Hepatocyte (in vitro differentiated cells): ENCODE results near the gene PPCDC. TPM values are rescaled to one million over a fixed set of nuclear protein-coding genes. Genes with fewer than 3 reads are reported as not detected.

Source experiments
- DNase-seq: peaks from one replicate; pipeline ENCODE4 v3.0.0-alpha.2; 2016; ENCODE audit warnings: low spot score
- H2AFZ ChIP-seq: fragments of 200-600 bp; sonication (generic); 2 replicates; pipeline ENCODE4 v1.6.0; 2016; ENCODE audit warnings: antibody characterized with exemption, mild to moderate bottlenecking
- H3K27ac ChIP-seq: fragments of 200-600 bp; sonication (generic); 2 replicates; pipeline ENCODE4 v1.5.1; 2016; ENCODE audit warnings: mild to moderate bottlenecking
- H3K27me3 ChIP-seq: fragments of 200-600 bp; sonication (generic); 2 replicates; pipeline ENCODE4 v1.6.1; 2016
- H3K36me3 ChIP-seq: fragments of 200-600 bp; sonication (generic); replicated peaks from 2 replicates; pipeline ENCODE4 v1.5.1; 2016; ENCODE audit warnings: low read depth; ENCODE audit not compliant: insufficient read depth
- H3K4me1 ChIP-seq: fragments of 200-600 bp; sonication (generic); 2 replicates; pipeline ENCODE4 v1.5.1; 2016; ENCODE audit warnings: mild to moderate bottlenecking, moderate library complexity; ENCODE audit not compliant: insufficient read depth
- H3K4me2 ChIP-seq: fragments of 200-600 bp; sonication (generic); 2 replicates; pipeline ENCODE4 v1.6.0; 2016
- H3K4me3 ChIP-seq: fragments of 200-600 bp; sonication (generic); 2 replicates; pipeline ENCODE4 v1.5.1; 2016; ENCODE audit warnings: mild to moderate bottlenecking
- H3K79me2 ChIP-seq: fragments of 200-600 bp; sonication (generic); 2 replicates; pipeline ENCODE4 v1.6.0; 2017; ENCODE audit warnings: mild to moderate bottlenecking
- H3K9me2 ChIP-seq: fragments of 200-600 bp; sonication (generic); replicated peaks from 2 replicates; pipeline ENCODE4 v1.6.0; 2017; ENCODE audit warnings: mild to moderate bottlenecking; ENCODE audit not compliant: insufficient read depth
- H3K9me3 ChIP-seq: fragments of 200-600 bp; sonication (generic); 2 replicates; pipeline ENCODE4 v1.5.1; 2016; ENCODE audit warnings: low read depth, mild to moderate bottlenecking
- H4K20me1 ChIP-seq: fragments of 200-600 bp; sonication (generic); 2 replicates; pipeline ENCODE4 v1.6.0; 2016; ENCODE audit warnings: mild to moderate bottlenecking; ENCODE audit not compliant: insufficient read depth, poor library complexity, severe bottlenecking
- EZH2 ChIP-seq: fragments of 200-600 bp; sonication (generic); IDR thresholded peaks from 2 replicates; pipeline ENCODE4 v1.6.1; 2016; ENCODE audit warnings: antibody characterized with exemption, mild to moderate bottlenecking, borderline replicate concordance
- EZH2phosphoT487 ChIP-seq: fragments of 200-600 bp; sonication (generic); IDR thresholded peaks from one replicate; pipeline ENCODE4 v1.6.1; 2018; ENCODE audit warnings: antibody characterized with exemption, mild to moderate bottlenecking, low read depth, moderate library complexity; ENCODE audit not compliant: unreplicated experiment, severe bottlenecking
- WGBS: methylation state at CpG from one replicate; pipeline ENCODE4 v1.1.6; 2016; ENCODE audit warnings: low lambda C conversion rate; ENCODE audit errors: missing lambda C conversion rate; 5-methylcytosine and 5-hydroxymethylcytosine counted together
- polyA plus RNA-seq: library from polyadenylated mRNA; unstranded; fragments of >200 nt; fragmentation: Nextera tagmentation; extraction: Ambion mirVana; gene quantifications from 2 replicates; pipeline ENCODE4 v1.2.1, GENCODE V29; 2016
- total RNA-seq: library from RNA; depleted of rRNA; stranded (reverse); fragments of >200 nt; gene quantifications from 2 replicates; pipeline ENCODE4 v1.2.3, GENCODE V29; 2014
- TF ChIP-seq, protein P1 (sequence below): fragments of 200-600 bp; sonication (generic); IDR thresholded peaks from 2 replicates; pipeline ENCODE4 v1.5.1; 2016; ENCODE audit warnings: antibody characterized with exemption, mild to moderate bottlenecking; ENCODE audit not compliant: poor library complexity

The PPCDC gene
- total and polyA plus RNA-seq, 2 experiments from 2014 or later: 16.4 to 21.1 TPM

DNA sequence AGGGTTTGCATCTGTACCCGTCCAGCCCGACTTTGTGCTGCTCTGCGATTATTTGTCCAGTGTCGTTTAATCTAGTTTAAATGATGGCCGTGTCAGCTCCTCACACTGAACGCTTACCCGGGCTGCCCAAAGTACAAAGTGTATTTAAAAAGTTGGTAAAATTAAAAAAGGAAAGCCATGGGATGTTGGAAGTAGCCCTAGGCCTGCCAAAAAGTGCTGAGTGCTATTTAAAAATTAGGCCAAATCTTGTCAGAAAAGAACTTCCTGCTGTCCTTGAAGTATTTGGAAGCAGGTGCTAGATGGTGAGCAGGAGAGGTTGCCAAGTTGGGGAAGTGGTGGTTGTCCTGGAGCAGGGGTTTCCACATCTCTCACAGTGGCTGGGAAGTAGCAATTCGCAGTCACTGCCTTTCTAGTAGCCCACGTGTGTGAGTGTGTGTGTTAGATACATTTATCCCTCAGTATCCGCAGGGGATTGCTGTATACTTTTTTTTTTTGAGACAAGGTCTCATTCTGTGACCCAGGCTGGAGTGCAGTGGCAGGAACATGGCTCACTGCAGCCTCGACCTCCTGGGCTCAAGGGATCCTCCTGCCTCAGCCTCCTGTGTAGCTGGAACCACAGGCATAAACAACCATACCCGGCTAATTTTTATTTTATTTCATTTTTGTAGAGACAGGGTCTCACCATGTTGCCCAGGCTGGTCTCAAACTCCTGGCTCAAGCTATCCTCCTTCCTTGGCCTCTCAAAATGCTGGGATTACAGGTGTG lies 664 bp downstream of the PPCDC start:
- H3K9me2 ChIP-seq: no peaks in the 10 kb centered on the region
- DNase-seq: peak; percentile 32
- H3K4me2 ChIP-seq: peak overlapping the region; percentile 88

GRCh38 chr15:75025107-75025506 lies 1.7 kb downstream of the PPCDC start:
- Histone ChIP-seq H3K79me2 (peaks cover 28% of the 10 kb centered on the region), H3K4me3 (no peak overlapping the region), H3K9me2 (no peaks in the 10 kb centered on the region), H2AFZ (no peak overlapping the region), H3K9me3 (no peaks in the 10 kb centered on the region), H4K20me1 (no peaks in the 10 kb centered on the region), H3K4me1 (peaks cover 14% of the 10 kb centered on the region), H3K36me3 (no peaks in the 10 kb centered on the region), H3K27me3 (no peaks in the 10 kb centered on the region), H3K27ac (no peak overlapping the region), H3K4me2 (no peak overlapping the region)
- no peak for TF ChIP-seq EZH2
- TF ChIP-seq, protein P1, sequence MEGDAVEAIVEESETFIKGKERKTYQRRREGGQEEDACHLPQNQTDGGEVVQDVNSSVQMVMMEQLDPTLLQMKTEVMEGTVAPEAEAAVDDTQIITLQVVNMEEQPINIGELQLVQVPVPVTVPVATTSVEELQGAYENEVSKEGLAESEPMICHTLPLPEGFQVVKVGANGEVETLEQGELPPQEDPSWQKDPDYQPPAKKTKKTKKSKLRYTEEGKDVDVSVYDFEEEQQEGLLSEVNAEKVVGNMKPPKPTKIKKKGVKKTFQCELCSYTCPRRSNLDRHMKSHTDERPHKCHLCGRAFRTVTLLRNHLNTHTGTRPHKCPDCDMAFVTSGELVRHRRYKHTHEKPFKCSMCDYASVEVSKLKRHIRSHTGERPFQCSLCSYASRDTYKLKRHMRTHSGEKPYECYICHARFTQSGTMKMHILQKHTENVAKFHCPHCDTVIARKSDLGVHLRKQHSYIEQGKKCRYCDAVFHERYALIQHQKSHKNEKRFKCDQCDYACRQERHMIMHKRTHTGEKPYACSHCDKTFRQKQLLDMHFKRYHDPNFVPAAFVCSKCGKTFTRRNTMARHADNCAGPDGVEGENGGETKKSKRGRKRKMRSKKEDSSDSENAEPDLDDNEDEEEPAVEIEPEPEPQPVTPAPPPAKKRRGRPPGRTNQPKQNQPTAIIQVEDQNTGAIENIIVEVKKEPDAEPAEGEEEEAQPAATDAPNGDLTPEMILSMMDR: no peak
- no peak for DNase-seq
- 92% methylated on average over 3 of the region's 3 CpGs for WGBS

More for the DNA sequence above, 664 bp downstream of the PPCDC start:
- no peaks in the 10 kb centered on the region for H4K20me1 ChIP-seq
- peak overlapping the region; percentile 71 for H3K27ac ChIP-seq
- H3K4me3 ChIP-seq: peak overlapping the region; percentile 72
- peaks cover 21% of the 10 kb centered on the region for H3K79me2 ChIP-seq
- H3K27me3 ChIP-seq: no peaks in the 10 kb centered on the region
- peak overlapping the region; percentile 87 for H2AFZ ChIP-seq
- WGBS: 25% methylated on average over 12 of the region's 12 CpGs
- TF ChIP-seq, protein P1: no peak
- TF ChIP-seq EZH2phosphoT487 (no peak), EZH2 (no peak)
- H3K36me3 ChIP-seq: no peaks in the 10 kb centered on the region
- peaks cover 7% of the 10 kb centered on the region for H3K4me1 ChIP-seq
- no peaks in the 10 kb centered on the region for H3K9me3 ChIP-seq

GRCh38 chr15:75025548-75026260 lies 2.3 kb downstream of the PPCDC start:
- Histone ChIP-seq H3K79me2 (peaks cover 30% of the 10 kb centered on the region), H3K36me3 (no peaks in the 10 kb centered on the region), H3K4me3 (no peak overlapping the region), H3K27ac (no peak overlapping the region), H3K9me2 (no peaks in the 10 kb centered on the region), H3K4me2 (no peak overlapping the region), H4K20me1 (no peaks in the 10 kb centered on the region), H3K9me3 (no peaks in the 10 kb centered on the region), H3K27me3 (no peaks in the 10 kb centered on the region), H3K4me1 (peaks cover 17% of the 10 kb centered on the region), H2AFZ (no peak overlapping the region)
- 94% methylated on average over 5 of the region's 5 CpGs for WGBS
- TF ChIP-seq, protein P1: no peak
- TF ChIP-seq EZH2phosphoT487: no peak
- no peak for TF ChIP-seq EZH2
- DNase-seq: no peak
